GM20000 (cell line): ENCODE data around the gene SEMA3A.

ENCODE experiments used
- DNase-seq: peaks from one replicate; pipeline ENCODE4 v3.0.0; 2012; ENCODE audit warnings: low spot score
- CTCF ChIP-seq: IDR thresholded peaks from 2 replicates; pipeline ENCODE4 v1.5.1; 2012; ENCODE audit warnings: mild to moderate bottlenecking, control low read depth; ENCODE audit errors: extremely low read depth, missing control alignments

Gene SEMA3A

GRCh38 chr7:84187813-84188510, 6.6 kb downstream of the SEMA3A start:
- TF ChIP-seq CTCF: no peak
- DNase-seq: no peak

- DNase-seq: no peak
- no peak for TF ChIP-seq CTCF
These were observed 7.3 kb downstream of the SEMA3A start for GRCh38 chr7:84187087-84187805.

GRCh38 chr7:84183741-84184140, 10.8 kb downstream of the SEMA3A start:
- no peak for DNase-seq
- no peak for TF ChIP-seq CTCF

- no peak for TF ChIP-seq CTCF
- no peak for DNase-seq
These were observed 12.3 kb downstream of the SEMA3A start for GRCh38 chr7:84182301-84182700.

- TF ChIP-seq CTCF: no peak
- DNase-seq: no peak
These were observed 13.0 kb downstream of the SEMA3A start for GRCh38 chr7:84181628-84182027.

- no peak for DNase-seq
- TF ChIP-seq CTCF: no peak
These were observed 16.7 kb downstream of the SEMA3A start for GRCh38 chr7:84177758-84178412.

GRCh38 chr7:84176716-84177115, 17.9 kb downstream of the SEMA3A start:
- TF ChIP-seq CTCF: no peak
- no peak for DNase-seq
